OCI-LY3 (cell line): ENCODE measurements around the gene SLF1.

Experiments used
- H2AFZ ChIP-seq: fragments of 200-600, 300-600 bp; shearing (Covaris generic); 2 replicates; pipeline ENCODE4 v1.6.0; 2014; ENCODE audit warnings: antibody characterized with exemption, low read depth, low read length
- H3K27ac ChIP-seq: fragments of 200-600, 300-600 bp; sonication (generic); 2 replicates; pipeline ENCODE4 v1.5.1; 2014; ENCODE audit warnings: mild to moderate bottlenecking, low read length, moderate library complexity, mixed read lengths
- H3K27me3 ChIP-seq: fragments of 200-600, 300-600 bp; sonication (generic); 2 replicates; pipeline ENCODE4 v1.6.1; 2014; ENCODE audit warnings: low read depth, low read length, mixed read lengths
- H3K36me3 ChIP-seq: fragments of 200-600, 300-600 bp; sonication (generic); replicated peaks from 2 replicates; pipeline ENCODE3; 2014; ENCODE audit warnings: low read depth, low read length, mixed read lengths
- H3K4me1 ChIP-seq: fragments of 300-600, 200-600 bp; sonication (generic); 2 replicates; pipeline ENCODE4 v1.6.1; 2014; ENCODE audit warnings: low read length, mixed read lengths
- H3K4me2 ChIP-seq: fragments of 200-600, 300-600 bp; sonication (generic); 2 replicates; pipeline ENCODE4 v1.6.1; 2014; ENCODE audit warnings: low read length, mixed read lengths
- H3K4me3 ChIP-seq: fragments of 300-600, 200-600 bp; sonication (generic); 2 replicates; pipeline ENCODE4 v1.5.1; 2014; ENCODE audit warnings: antibody characterized with exemption, mild to moderate bottlenecking, low read length, moderate library complexity
- H3K79me2 ChIP-seq: fragments of 300-600, 200-600 bp; shearing (Covaris generic); 2 replicates; pipeline ENCODE4 v1.6.1; 2014; ENCODE audit warnings: mild to moderate bottlenecking, low read length, mixed read lengths
- H3K9ac ChIP-seq: fragments of 300-600, 200-600 bp; shearing (Covaris generic); 2 replicates; pipeline ENCODE4 v1.6.0; 2014; ENCODE audit warnings: mild to moderate bottlenecking, low read length, moderate library complexity
- H3K9me3 ChIP-seq: fragments of 200-600, 300-600 bp; shearing (Covaris generic); 2 replicates; pipeline ENCODE4 v1.6.1; 2014; ENCODE audit warnings: low read length, mixed read lengths; ENCODE audit not compliant: insufficient read depth
- H4K20me1 ChIP-seq: fragments of 200-600, 300-600 bp; sonication (generic); 2 replicates; pipeline ENCODE4 v1.6.1; 2016; ENCODE audit warnings: low read length, mixed read lengths; ENCODE audit not compliant: insufficient read depth
- CTCF ChIP-seq: fragments of 200-600, 300-600 bp; sonication (generic); IDR thresholded peaks from 2 replicates; pipeline ENCODE4 v1.5.1; 2014; ENCODE audit warnings: antibody characterized with exemption, low read length, low read depth
- EZH2phosphoT487 ChIP-seq: fragments of 200-600 bp; shearing (Covaris generic); IDR thresholded peaks from 2 replicates; pipeline ENCODE4 v1.6.1; 2018; ENCODE audit warnings: antibody characterized with exemption, mixed run types, low read depth

Gene SLF1

GRCh38 chr5:94658272-94658671 is 39.8 kb downstream of the SLF1 start:
- peaks cover 37% of the 10 kb centered on the region for H3K36me3 ChIP-seq
- H3K4me2 ChIP-seq: no peak overlapping the region
- H3K79me2 ChIP-seq: no peaks in the 10 kb centered on the region
- no peak overlapping the region for H3K27ac ChIP-seq
- H3K9me3 ChIP-seq: peaks cover 7% of the 10 kb centered on the region; the same call in 1 of the 2 replicates
- no peaks in the 10 kb centered on the region for H3K27me3 ChIP-seq
- no peak overlapping the region for H3K4me3 ChIP-seq
- no peak overlapping the region for H2AFZ ChIP-seq
- TF ChIP-seq CTCF (no peak), EZH2phosphoT487 (no peak)
- no peak overlapping the region for H3K9ac ChIP-seq
- no peaks in the 10 kb centered on the region for H3K4me1 ChIP-seq
- no peaks in the 10 kb centered on the region for H4K20me1 ChIP-seq

GRCh38 chr5:94660506-94660905 is 42.0 kb downstream of the SLF1 start:
- no peak overlapping the region for H2AFZ ChIP-seq
- no peak overlapping the region for H3K27ac ChIP-seq
- H3K9ac ChIP-seq: no peak overlapping the region
- no peaks in the 10 kb centered on the region for H3K79me2 ChIP-seq
- no peaks in the 10 kb centered on the region for H3K27me3 ChIP-seq
- H4K20me1 ChIP-seq: no peaks in the 10 kb centered on the region
- TF ChIP-seq EZH2phosphoT487 (no peak), CTCF (no peak)
- H3K4me3 ChIP-seq: no peak overlapping the region
- no peaks in the 10 kb centered on the region for H3K4me1 ChIP-seq
- H3K9me3 ChIP-seq: peaks cover 7% of the 10 kb centered on the region; the same call in 1 of the 2 replicates
- peaks cover 32% of the 10 kb centered on the region for H3K36me3 ChIP-seq
- no peak overlapping the region for H3K4me2 ChIP-seq

- no peak overlapping the region for H3K27ac ChIP-seq
- H2AFZ ChIP-seq: no peak overlapping the region
- H3K79me2 ChIP-seq: no peaks in the 10 kb centered on the region
- TF ChIP-seq CTCF: no peak
- TF ChIP-seq EZH2phosphoT487: no peak
- H3K9ac ChIP-seq: no peak overlapping the region
- H3K27me3 ChIP-seq: no peaks in the 10 kb centered on the region
- H3K9me3 ChIP-seq: peaks cover 7% of the 10 kb centered on the region; the same call in 1 of the 2 replicates
- peaks cover 28% of the 10 kb centered on the region for H3K36me3 ChIP-seq
- H3K4me2 ChIP-seq: no peak overlapping the region
- H3K4me3 ChIP-seq: no peak overlapping the region
- H3K4me1 ChIP-seq: no peaks in the 10 kb centered on the region
- no peaks in the 10 kb centered on the region for H4K20me1 ChIP-seq
Measured at GRCh38 chr5:94661086-94661485, 42.6 kb downstream of the SLF1 start.

GRCh38 chr5:94667937-94668336 is 49.5 kb downstream of the SLF1 start:
- H3K9ac ChIP-seq: no peak overlapping the region

More at GRCh38 chr5:94667937-94668336, 49.5 kb downstream of the SLF1 start:
- Histone ChIP-seq H3K27ac (no peak overlapping the region), H3K4me3 (no peak overlapping the region), H4K20me1 (no peaks in the 10 kb centered on the region), H3K4me1 (no peaks in the 10 kb centered on the region), H3K79me2 (no peaks in the 10 kb centered on the region), H2AFZ (no peak overlapping the region), H3K9me3 (no peaks in the 10 kb centered on the region), H3K4me2 (no peak overlapping the region), H3K36me3 (peaks cover 3% of the 10 kb centered on the region), H3K27me3 (no peaks in the 10 kb centered on the region)
- TF ChIP-seq EZH2phosphoT487 (no peak), CTCF (no peak)
